Muscle of leg (tissue), 11 donors: ENCODE data around the gene LMBRD1. TPM values are rescaled to one million over a fixed set of nuclear protein-coding genes. Genes with fewer than 3 reads are reported as not detected.

Source experiments
- DNase-seq: peaks from one replicate; pipeline ENCODE4 v3.0.0; 2013
- H3K27ac ChIP-seq: one replicate; pipeline ENCODE4 v1.5.1; 2013; ENCODE audit warnings: mild to moderate bottlenecking, low read length, control low read depth
- H3K27me3 ChIP-seq: one replicate; pipeline ENCODE4 v1.6.1; 2013; ENCODE audit warnings: low read length; ENCODE audit not compliant: control insufficient read depth, insufficient read depth
- H3K36me3 ChIP-seq: one replicate; pipeline ENCODE4 v1.6.1; 2013; ENCODE audit warnings: low read length; ENCODE audit not compliant: control insufficient read depth, insufficient read depth
- H3K4me1 ChIP-seq: one replicate; pipeline ENCODE4 v1.6.1; 2013; ENCODE audit warnings: low read length; ENCODE audit not compliant: control insufficient read depth, insufficient read depth
- H3K4me3 ChIP-seq: one replicate; pipeline ENCODE4 v1.5.1; 2013; ENCODE audit warnings: low read length, control low read depth
- H3K9me3 ChIP-seq: replicated peaks from 2 replicates; pipeline ENCODE4 v1.6.1; 2013; ENCODE audit warnings: low read depth, low read length; ENCODE audit not compliant: control insufficient read depth
- WGBS: methylation state at CpG from one replicate; pipeline ENCODE4 v1.1.5; 2013; ENCODE audit warnings: missing lambda C conversion rate; ENCODE audit not compliant: insufficient coverage; 5-methylcytosine and 5-hydroxymethylcytosine counted together
- polyA plus RNA-seq, 8 donors: library from polyadenylated mRNA; unstranded; fragments of 120-200 nt; gene quantifications; one replicate each; pipeline versions ENCODE4 v1.2.1 to v1.2.3, GENCODE V29; 2013; ENCODE audit warnings: inconsistent platforms in 1 of 8, low replicate concordance in 1 of 8; ENCODE audit not compliant: insufficient read length in 8 of 8, insufficient read depth in 1 of 8
- total RNA-seq: library from RNA; stranded (reverse); fragments of 120-200 nt; gene quantifications from one replicate; pipeline ENCODE4 v1.2.4, GENCODE V29; 2013

LMBRD1 gene
- total and polyA plus RNA-seq, 9 donors: 24.9 to 34.6 (median 29.8) TPM

GRCh38 chr6:69761853-69762252 is 35.0 kb downstream of the LMBRD1 start:
- H3K27ac ChIP-seq: no peak overlapping the region
- no peaks in the 10 kb centered on the region for H3K36me3 ChIP-seq
- WGBS: no CpG with 5 or more reads among the region's 2 CpGs
- no peak overlapping the region for H3K4me3 ChIP-seq
- DNase-seq: no peak
- no peaks in the 10 kb centered on the region for H3K4me1 ChIP-seq
- H3K9me3 ChIP-seq: no peaks in the 10 kb centered on the region
- no peaks in the 10 kb centered on the region for H3K27me3 ChIP-seq

DNA sequence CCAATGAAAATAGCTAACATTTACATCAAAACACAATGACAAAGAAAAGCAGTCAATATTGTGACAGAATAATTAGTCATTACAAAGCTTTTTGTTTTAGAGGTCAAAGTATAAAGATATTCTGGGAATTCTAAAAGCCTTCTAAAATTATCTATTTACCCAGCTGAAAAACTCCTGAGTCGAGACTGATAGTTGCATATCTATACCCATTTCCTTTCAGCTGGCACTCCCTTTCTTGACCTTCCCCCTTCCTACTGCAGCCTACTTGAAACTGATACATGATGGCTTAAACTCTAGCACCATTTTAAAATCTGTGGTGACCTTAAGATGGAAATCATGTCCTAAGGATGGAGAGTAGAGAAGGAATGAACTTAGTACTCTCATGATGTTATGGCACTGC is 38.6 kb downstream of the LMBRD1 start:
- no CpG with 5 or more reads among the region's 1 CpG for WGBS
- Histone ChIP-seq H3K4me3 (no peak overlapping the region), H3K4me1 (no peaks in the 10 kb centered on the region), H3K9me3 (peaks cover 6% of the 10 kb centered on the region), H3K27me3 (no peaks in the 10 kb centered on the region), H3K36me3 (no peaks in the 10 kb centered on the region), H3K27ac (no peak overlapping the region)
- no peak for DNase-seq

GRCh38 chr6:69756907-69757306 is 39.9 kb downstream of the LMBRD1 start:
- WGBS: no CpG with 5 or more reads among the region's 1 CpG
- H3K36me3 ChIP-seq: no peaks in the 10 kb centered on the region
- no peaks in the 10 kb centered on the region for H3K4me1 ChIP-seq
- H3K27ac ChIP-seq: no peak overlapping the region
- no peaks in the 10 kb centered on the region for H3K27me3 ChIP-seq
- H3K4me3 ChIP-seq: no peak overlapping the region
- H3K9me3 ChIP-seq: peaks cover 6% of the 10 kb centered on the region
- DNase-seq: no peak

- Histone ChIP-seq H3K36me3 (no peaks in the 10 kb centered on the region), H3K27ac (no peak overlapping the region), H3K9me3 (peaks cover 6% of the 10 kb centered on the region), H3K4me1 (no peaks in the 10 kb centered on the region), H3K27me3 (no peaks in the 10 kb centered on the region), H3K4me3 (no peak overlapping the region)
- DNase-seq: no peak
These were observed 40.4 kb downstream of the LMBRD1 start for GRCh38 chr6:69756366-69756765.

DNA sequence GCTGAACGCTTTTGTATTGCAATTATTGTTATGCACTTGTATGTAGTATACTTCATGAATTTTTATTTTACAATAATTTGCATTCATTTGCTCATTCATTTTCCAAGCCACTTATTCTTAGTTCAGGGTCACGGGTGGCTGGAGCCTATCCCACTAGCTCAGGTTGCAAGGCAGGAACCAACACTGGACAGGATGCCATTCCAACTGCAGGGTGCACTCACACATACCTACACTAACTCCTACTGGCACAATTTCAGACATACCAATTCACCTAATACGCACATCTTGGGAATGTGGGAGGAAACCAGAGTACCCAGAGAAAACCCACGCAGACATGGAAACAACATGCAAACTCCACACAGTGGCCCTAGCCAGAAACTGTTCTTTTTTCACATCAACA is 61.8 kb downstream of the LMBRD1 start:
- Histone ChIP-seq H3K27me3 (no peaks in the 10 kb centered on the region), H3K9me3 (no peaks in the 10 kb centered on the region), H3K4me3 (no peak overlapping the region), H3K36me3 (no peaks in the 10 kb centered on the region), H3K27ac (no peak overlapping the region), H3K4me1 (peaks cover 3% of the 10 kb centered on the region)
- WGBS: no CpG with 5 or more reads among the region's 4 CpGs
- peak; percentile 15 for DNase-seq

GRCh38 chr6:69732640-69733039 is 64.2 kb downstream of the LMBRD1 start:
- H3K27ac ChIP-seq: no peak overlapping the region
- no peaks in the 10 kb centered on the region for H3K27me3 ChIP-seq
- WGBS: no CpG with 5 or more reads among the region's 2 CpGs
- H3K4me3 ChIP-seq: no peak overlapping the region
- H3K4me1 ChIP-seq: peaks cover 3% of the 10 kb centered on the region
- no peaks in the 10 kb centered on the region for H3K36me3 ChIP-seq
- H3K9me3 ChIP-seq: no peaks in the 10 kb centered on the region
- peak; percentile 47 for DNase-seq

- no peak overlapping the region for H3K4me3 ChIP-seq
- peaks cover 3% of the 10 kb centered on the region for H3K4me1 ChIP-seq
- WGBS: no CpG with 5 or more reads among the region's 2 CpGs
These were observed 64.8 kb downstream of the LMBRD1 start for GRCh38 chr6:69732045-69732444.

DNA sequence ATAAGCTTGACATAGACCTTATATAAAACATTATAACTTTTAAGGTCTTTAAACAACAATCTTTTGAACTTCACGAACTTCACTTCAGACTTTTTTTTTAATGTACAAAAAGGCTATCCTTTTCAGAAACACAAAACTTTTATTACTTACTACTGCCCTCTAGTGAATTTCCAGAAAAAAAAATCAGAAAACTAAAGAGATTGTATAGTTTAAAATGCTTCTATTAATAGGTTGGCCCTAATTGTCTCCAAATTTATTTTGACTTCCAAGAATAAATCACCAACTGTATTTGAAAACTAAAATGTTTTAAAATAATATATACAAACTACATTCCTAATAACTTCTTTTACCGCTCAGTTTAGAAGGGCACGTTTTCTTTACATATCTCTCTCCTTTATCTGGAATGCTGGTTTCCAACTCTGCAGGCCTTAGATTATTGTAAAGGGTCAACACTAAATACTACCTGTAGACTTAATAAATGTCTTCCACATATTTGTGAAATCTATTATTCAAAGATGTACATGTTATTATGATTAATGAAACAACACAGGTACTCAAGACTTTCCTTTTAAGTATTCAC is 66.8 kb downstream of the LMBRD1 start:
- WGBS: no CpG with 5 or more reads among the region's 3 CpGs

More at GRCh38 chr6:69732045-69732444, 64.8 kb downstream of the LMBRD1 start:
- Histone ChIP-seq H3K27me3 (no peaks in the 10 kb centered on the region), H3K27ac (no peak overlapping the region), H3K9me3 (no peaks in the 10 kb centered on the region), H3K36me3 (no peaks in the 10 kb centered on the region)
- no peak for DNase-seq

GRCh38 chr6:69722683-69723082 is 74.1 kb downstream of the LMBRD1 start:
- no peaks in the 10 kb centered on the region for H3K4me1 ChIP-seq
- H3K36me3 ChIP-seq: peaks cover 5% of the 10 kb centered on the region
- no peak overlapping the region for H3K27ac ChIP-seq
- no CpG with 5 or more reads among the region's 3 CpGs for WGBS
- DNase-seq: no peak
- peaks cover 6% of the 10 kb centered on the region for H3K9me3 ChIP-seq
- no peaks in the 10 kb centered on the region for H3K27me3 ChIP-seq
- no peak overlapping the region for H3K4me3 ChIP-seq

More for the DNA sequence above, 66.8 kb downstream of the LMBRD1 start:
- peak; percentile 12 for DNase-seq
- Histone ChIP-seq H3K4me1 (peaks cover under 1% of the 10 kb centered on the region), H3K27ac (no peak overlapping the region), H3K36me3 (no peaks in the 10 kb centered on the region), H3K4me3 (no peak overlapping the region), H3K9me3 (peaks cover 6% of the 10 kb centered on the region), H3K27me3 (no peaks in the 10 kb centered on the region)

DNA sequence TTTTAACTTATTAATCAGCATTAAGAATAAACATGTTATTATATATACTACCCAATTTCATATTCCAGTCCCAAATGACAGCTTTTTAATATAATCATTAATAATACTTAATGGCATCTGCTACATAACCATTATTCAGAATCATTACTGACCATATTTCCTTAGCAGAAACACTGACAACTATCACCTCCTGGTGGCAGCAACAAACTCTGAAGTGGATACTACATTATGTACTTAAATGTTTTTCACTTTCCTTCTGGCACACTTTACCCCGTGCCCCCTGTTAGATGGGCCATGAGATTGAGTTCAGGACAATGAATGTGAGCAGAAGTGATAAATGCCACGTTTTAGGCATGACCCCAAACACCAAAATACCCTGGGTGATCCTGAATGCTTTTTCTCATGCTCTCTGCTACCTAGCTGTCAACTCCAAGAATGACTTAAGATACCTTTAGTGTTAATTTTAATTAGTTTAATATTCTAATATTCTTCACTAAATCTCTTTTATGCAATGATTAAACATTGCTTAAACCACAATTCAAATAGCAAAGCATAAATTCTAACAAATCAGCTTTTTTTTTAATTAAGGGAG is 77.1 kb downstream of the LMBRD1 start:
- WGBS: no CpG with 5 or more reads among the region's 2 CpGs
- H3K27me3 ChIP-seq: no peaks in the 10 kb centered on the region
- no peak overlapping the region for H3K4me3 ChIP-seq
- no peaks in the 10 kb centered on the region for H3K4me1 ChIP-seq
- no peaks in the 10 kb centered on the region for H3K9me3 ChIP-seq
- peaks cover 5% of the 10 kb centered on the region for H3K36me3 ChIP-seq
- no peak overlapping the region for H3K27ac ChIP-seq
- DNase-seq: peak; percentile 20

DNA sequence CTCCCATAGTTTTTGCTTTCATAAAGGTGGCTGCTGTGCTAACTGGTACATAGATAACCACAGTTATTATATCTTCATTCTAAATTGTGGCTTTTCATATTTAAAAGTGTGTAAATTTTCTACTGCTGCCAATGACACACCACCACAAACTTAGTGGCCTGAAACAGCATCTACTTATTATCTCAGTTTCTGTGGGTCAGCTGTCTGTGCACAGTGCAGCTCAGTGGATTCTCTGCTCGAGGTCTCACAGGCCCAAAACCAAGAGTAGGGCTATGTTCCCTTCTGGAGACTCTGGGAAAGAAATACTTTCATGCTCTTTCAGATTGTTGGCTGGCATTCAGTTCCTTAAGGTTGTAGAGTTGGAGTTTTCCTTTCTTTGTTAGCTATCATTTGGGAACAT is 90.1 kb downstream of the LMBRD1 start:
- H3K27me3 ChIP-seq: no peaks in the 10 kb centered on the region
- H3K9me3 ChIP-seq: no peaks in the 10 kb centered on the region
- no CpG with 5 or more reads among the region's 1 CpG for WGBS
- H3K4me1 ChIP-seq: no peaks in the 10 kb centered on the region
- DNase-seq: no peak
- peaks cover 3% of the 10 kb centered on the region for H3K36me3 ChIP-seq
- no peak overlapping the region for H3K27ac ChIP-seq
- H3K4me3 ChIP-seq: no peak overlapping the region
